SU-DHL-6 (cell line): ENCODE results near the gene IL21R.

Experiments used
- CTCF ChIP-seq: fragments of 200-600 bp; sonication (generic); IDR thresholded peaks from one replicate; pipeline ENCODE4 v1.5.1; 2017; ENCODE audit warnings: antibody characterized with exemption, mild to moderate bottlenecking, low read length, moderate library complexity; ENCODE audit not compliant: insufficient read depth, poor library complexity, severe bottlenecking
- EZH2phosphoT487 ChIP-seq: fragments of 200-600 bp; sonication (generic), shearing (Covaris generic); conservative IDR thresholded peaks from 2 replicates; pipeline ENCODE4 v1.6.1; 2018; ENCODE audit warnings: mild to moderate bottlenecking, antibody characterized with exemption, low read length, moderate library complexity, mixed read lengths

- no peak for TF ChIP-seq CTCF
- no peak for TF ChIP-seq EZH2phosphoT487
These were observed 20.2 kb downstream of the IL21R start for GRCh38 chr16:27421961-27422740.
